CD4-positive, alpha-beta T cell treated with Interleukin-17A for 1 hour (primary cell): ENCODE measurements around the gene C2.
A peak's percentile ranks its signal among the peaks of the same experiment; 100 is the strongest.
"Not testable (repeated sequence)": the region's sequence is repeated elsewhere in the genome, so short reads cannot be mapped to it uniquely, and the experiment has no call there.

ENCODE experiments used
- DNase-seq: peaks from one replicate; pipeline ENCODE4 v3.0.0-alpha.2; 2020

Gene C2

DNA sequence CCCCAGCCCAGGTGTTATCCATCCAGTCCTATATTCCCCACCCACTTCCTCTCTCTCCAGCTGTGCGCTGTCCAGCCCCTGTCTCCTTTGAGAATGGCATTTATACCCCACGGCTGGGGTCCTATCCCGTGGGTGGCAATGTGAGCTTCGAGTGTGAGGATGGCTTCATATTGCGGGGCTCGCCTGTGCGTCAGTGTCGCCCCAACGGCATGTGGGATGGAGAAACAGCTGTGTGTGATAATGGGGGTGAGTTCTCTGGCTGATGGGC, 1.1 kb downstream of the C2 start:
- DNase-seq, result no peak

DNA sequence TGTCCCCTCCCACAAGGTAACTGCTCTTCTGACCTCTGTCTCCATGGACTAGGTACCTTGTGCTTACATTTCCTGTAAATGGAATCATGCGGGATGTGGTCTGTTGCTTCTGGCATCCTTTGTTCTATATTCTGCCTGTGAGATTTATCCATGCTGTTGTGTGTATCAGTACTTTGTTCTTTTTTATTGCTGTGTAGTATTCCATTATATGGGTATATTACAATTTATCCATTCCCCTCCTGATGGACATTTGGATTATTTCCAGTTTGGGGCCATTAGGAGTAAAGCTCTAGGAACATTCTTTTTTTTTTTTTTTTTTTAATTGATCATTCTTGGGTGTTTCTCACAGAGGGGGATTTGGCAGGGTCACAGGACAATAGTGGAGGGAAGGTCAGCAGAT, 3.4 kb downstream of the C2 start:
- no peak for DNase-seq

DNA sequence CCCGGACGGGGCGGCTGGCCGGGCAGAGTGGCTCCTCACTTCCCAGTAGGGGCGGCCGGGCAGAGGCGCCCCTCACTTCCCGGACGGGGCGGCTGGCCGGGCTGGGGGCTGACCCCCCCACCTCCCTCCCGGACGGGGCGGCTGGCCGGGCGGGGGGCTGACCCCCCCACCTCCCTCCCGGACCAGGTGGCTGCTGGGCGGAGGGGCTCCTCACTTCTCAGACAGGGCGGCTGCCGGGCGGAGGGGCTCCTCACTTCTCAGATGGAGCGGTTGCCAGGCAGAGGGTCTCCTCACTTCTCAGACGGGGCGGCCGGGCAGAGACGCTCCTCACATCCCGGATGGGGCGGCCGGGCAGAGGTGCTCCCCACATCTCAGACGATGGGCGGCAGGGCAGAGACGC, 4.6 kb downstream of the C2 start:
- DNase-seq, result not testable (repeated sequence)

DNA sequence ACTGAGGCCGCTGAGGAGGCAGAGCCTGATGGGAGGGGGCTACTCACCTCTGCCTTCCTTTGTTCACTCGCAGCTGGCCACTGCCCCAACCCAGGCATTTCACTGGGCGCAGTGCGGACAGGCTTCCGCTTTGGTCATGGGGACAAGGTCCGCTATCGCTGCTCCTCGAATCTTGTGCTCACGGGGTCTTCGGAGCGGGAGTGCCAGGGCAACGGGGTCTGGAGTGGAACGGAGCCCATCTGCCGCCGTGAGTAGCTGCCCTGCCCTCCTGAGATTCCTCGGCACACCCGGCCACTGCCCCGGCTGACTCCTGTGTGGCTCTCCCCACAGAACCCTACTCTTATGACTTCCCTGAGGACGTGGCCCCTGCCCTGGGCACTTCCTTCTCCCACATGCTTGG, 6.0 kb downstream of the C2 start:
- no peak for DNase-seq

DNA sequence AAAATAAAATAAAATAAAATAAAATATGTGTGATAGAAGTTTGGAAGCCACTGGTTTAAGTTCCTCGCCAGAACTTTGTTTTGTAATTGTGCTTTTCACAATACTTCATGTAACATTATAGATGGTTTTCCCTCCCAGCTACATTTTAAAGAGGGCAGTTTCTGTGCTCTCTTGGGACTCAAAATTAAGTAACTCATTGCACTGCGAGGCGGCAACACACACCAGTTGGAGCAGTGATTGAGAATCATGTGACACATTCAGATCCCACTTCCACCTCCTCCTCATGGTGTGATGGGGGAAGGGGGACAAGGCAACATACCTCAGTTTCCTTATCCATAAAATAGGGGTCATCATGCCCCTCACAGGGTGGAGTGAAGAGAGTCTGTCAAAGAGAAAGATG, 7.5 kb downstream of the C2 start:
- DNase-seq, result no peak

DNA sequence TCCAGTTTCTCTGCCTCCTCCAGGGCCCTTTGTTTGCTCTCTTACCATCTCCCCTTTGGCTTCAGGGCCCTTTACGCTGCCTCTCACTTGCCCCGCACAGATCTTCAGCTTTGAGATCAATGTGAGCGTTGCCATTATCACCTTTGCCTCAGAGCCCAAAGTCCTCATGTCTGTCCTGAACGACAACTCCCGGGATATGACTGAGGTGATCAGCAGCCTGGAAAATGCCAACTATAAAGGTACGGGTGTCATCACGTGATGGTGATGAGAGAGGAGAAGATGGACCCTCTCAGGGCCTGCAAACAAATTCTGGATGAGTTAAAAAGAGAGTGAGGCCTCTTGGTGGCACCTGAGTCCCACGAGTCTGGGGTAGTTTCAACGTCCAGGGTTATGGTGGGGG, 8.3 kb downstream of the C2 start:
- DNase-seq, result no peak

DNA sequence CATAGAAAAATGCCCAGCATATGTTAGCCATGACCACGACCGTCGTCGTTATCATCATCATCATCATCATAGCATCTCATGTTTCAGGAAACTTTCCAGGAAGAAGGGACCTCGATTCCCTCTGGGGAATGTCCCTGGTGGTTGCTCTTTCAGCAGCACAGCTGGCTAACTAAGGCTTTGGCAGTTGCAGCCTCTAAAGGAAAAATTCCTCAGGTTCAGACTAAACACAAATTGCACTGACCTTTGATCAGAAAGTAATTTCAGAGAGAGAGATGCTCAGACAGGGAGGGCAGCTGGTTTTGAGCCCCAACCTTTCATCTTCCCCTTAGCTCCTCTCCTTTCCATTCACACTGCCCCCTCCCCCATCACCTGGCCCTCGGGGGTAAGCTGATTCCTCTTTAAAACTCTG, 12.7 kb downstream of the C2 start:
- no peak for DNase-seq

DNA sequence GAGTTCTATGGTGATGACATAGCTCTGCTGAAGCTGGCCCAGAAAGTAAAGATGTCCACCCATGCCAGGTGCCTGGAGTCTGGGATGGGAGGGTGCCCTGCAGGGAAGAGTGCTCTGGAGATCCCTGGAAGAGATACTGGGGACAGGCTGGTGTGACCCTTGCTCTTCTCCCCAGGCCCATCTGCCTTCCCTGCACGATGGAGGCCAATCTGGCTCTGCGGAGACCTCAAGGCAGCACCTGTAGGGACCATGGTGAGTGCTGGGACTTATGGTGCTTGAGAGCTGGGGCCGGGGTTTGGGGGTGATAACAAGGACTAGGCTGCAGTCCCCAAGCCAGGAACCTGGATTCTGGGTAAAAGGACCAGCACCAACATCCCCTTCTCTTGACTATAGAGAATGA, 16.2 kb downstream of the C2 start:
- no peak for DNase-seq

DNA sequence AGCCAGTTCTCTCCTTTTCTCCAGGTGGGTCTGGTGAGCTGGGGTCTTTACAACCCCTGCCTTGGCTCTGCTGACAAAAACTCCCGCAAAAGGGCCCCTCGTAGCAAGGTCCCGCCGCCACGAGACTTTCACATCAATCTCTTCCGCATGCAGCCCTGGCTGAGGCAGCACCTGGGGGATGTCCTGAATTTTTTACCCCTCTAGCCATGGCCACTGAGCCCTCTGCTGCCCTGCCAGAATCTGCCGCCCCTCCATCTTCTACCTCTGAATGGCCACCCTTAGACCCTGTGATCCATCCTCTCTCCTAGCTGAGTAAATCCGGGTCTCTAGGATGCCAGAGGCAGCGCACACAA, 17.6 kb downstream of the C2 start:
- no peak for DNase-seq

DNA sequence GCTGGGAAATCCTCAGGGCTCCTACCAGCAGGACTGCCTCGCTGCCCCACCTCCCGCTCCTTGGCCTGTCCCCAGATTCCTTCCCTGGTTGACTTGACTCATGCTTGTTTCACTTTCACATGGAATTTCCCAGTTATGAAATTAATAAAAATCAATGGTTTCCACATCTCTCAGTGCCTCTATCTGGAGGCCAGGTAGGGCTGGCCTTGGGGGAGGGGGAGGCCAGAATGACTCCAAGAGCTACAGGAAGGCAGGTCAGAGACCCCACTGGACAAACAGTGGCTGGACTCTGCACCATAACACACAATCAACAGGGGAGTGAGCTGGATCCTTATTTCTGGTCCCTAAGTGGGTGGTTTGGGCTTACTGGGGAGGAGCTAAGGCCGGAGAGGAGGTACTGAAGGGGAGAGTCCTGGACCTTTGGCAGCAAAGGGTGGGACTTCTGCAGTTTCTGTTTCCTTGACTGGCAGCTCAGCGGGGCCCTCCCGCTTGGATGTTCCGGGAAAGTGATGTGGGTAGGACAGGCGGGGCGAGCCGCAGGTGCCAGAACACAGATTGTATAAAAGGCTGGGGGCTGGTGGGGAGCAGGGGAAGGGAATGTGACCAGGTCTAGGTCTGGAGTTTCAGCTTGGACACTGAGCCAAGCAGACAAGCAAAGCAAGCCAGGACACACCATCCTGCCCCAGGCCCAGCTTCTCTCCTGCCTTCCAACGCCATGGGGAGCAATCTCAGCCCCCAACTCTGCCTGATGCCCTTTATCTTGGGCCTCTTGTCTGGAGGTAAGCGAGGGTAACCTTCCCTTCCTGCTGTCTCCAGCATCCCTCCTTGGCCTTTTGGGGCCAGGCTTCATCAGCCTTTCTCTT, 18.2 kb downstream of the C2 start, which contains the start of gene CFB:
Gene CFB (plus strand): TSS at position 589 of the 863 bp plus-strand sequence. CDS start 127 bp downstream, at position 716.
- DNase-seq, result no peak

DNA sequence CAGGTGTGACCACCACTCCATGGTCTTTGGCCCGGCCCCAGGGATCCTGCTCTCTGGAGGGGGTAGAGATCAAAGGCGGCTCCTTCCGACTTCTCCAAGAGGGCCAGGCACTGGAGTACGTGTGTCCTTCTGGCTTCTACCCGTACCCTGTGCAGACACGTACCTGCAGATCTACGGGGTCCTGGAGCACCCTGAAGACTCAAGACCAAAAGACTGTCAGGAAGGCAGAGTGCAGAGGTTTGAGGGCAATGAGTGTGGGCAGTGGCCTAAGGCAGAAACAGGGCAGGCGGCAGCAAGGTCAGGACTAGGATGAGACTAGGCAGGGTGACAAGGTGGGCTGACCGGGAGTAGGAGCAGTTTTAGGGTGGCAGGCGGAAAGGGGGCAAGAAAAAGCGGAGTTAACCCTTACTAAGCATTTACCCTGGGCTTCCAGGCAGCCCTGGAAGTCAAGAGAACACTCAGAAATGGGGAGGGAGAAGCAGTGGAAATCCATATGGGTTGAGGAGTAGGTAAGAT, 18.9 kb downstream of the C2 start:
- DNase-seq, result no peak

DNA sequence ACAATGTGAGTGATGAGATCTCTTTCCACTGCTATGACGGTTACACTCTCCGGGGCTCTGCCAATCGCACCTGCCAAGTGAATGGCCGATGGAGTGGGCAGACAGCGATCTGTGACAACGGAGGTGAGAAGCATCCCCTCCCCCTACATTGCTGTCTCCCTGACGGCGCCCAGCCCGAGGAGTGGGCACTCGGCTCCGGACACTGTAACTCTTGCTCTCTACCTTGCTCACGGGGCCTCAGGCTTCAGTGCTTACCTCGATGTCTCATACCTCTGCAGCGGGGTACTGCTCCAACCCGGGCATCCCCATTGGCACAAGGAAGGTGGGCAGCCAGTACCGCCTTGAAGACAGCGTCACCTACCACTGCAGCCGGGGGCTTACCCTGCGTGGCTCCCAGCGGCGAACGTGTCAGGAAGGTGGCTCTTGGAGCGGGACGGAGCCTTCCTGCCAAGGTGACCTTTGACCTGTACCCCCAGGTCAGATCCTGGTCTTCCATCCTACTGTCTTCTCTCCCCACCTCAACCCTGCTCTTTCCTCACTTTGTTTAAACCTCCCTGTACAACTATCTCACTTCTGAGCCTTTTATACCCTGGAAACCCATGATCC, 19.7 kb downstream of the C2 start:
- DNase-seq, result no peak

DNA sequence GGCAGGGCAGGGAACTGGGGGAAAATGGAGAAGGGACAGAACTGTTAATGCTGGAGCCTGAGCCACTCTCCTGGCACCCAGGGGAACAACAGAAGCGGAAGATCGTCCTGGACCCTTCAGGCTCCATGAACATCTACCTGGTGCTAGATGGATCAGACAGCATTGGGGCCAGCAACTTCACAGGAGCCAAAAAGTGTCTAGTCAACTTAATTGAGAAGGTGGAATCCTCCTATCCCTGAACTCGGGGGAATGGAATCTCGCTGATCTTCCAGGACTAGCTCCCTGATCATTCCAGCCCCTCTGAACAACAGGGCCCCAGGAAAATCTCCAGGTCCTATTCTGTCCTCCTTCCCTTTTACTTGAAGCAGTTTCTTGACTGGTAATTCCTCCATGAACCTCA, 20.3 kb downstream of the C2 start:
- DNase-seq, result no peak

DNA sequence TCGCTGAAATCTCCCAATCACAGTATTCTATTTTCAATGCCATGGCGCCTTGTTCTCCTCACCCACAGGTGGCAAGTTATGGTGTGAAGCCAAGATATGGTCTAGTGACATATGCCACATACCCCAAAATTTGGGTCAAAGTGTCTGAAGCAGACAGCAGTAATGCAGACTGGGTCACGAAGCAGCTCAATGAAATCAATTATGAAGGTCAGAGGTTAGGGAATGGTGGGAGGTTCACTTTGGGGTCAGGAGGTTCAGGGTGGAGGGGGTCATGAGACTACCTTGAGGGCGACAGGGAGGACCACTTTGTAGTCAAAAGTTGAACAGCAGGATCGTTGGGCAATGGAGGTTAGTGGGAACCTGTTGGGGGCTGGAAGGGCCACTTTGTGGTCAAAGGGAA, 20.8 kb downstream of the C2 start:
- DNase-seq, result no peak

DNA sequence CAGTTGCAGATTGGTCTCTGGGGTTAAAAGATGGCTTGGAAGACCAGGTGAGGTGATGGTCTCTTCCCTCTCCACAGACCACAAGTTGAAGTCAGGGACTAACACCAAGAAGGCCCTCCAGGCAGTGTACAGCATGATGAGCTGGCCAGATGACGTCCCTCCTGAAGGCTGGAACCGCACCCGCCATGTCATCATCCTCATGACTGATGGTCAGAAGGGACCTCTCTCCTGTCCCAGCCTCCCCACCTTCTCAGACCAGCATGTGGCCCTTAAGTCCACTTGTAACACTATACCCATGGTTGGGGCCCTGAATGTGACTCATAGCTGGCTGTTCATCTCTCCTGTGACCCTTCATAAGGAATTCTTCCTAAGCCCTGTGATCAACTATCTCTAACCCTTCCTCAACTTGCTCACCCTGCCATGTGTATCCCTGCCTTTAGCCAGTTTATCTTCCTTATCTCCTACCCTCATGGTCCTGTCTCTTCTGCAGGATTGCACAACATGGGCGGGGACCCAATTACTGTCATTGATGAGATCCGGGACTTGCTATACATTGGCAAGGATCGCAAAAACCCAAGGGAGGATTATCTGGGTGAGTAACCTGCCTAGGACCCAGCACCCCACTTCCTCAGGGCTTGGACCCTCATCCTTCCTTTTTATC, 21.4 kb downstream of the C2 start:
- no peak for DNase-seq

DNA sequence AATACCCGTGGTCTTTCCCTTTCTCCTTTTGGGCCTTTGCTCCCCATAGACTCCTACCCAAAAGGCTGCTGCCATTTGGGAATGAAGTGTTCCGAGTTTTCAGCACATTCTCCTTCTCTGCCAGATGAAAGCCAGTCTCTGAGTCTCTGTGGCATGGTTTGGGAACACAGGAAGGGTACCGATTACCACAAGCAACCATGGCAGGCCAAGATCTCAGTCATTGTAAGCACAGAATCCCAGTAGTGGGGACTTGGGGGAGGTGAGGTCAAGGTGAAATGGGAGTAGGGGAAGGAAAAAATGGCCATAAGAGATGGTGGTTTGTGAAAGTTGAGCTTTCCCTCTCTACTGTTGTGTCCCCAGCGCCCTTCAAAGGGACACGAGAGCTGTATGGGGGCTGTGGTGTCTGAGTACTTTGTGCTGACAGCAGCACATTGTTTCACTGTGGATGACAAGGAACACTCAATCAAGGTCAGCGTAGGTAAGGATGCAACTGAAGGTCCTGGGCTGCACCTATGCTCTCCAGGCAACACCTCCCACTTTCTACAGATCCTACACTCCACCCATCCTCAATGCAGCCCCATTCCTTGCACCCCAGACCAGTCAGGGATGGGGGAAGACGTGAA, 22.5 kb downstream of the C2 start:
- no peak for DNase-seq

DNA sequence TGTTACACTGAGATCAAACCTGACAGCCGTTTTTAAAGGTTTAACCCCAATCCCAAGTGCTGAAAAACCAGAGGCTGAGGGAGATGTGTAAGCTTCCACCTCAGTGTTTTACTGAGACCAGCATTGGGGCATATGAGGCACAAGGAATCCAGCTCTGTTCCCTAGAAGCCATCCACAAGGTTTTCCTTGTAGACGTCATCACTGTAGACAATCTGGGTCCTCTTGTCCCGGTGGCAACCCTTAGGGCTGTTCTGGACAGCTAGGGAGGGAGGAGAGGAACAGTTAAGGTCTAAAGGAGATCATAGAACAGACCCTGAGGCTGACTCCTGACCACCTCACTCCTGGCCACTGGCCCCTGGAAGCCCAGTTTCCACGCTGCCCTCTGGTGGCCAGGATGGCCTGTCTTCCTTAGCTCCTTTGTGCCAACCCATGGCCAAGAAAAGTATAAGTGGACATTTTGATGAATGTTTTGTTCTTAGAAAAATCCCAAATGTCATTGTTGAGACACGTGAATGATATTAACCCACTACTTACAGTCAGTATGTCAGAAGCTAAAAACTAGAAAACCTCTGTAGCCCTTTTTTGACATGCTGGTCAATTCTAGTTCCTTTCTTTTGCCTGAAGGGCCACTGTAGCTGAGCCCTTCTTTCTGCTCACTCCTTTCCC, 24.8 kb downstream of the C2 start:
- DNase-seq, result peak; percentile 39

DNA sequence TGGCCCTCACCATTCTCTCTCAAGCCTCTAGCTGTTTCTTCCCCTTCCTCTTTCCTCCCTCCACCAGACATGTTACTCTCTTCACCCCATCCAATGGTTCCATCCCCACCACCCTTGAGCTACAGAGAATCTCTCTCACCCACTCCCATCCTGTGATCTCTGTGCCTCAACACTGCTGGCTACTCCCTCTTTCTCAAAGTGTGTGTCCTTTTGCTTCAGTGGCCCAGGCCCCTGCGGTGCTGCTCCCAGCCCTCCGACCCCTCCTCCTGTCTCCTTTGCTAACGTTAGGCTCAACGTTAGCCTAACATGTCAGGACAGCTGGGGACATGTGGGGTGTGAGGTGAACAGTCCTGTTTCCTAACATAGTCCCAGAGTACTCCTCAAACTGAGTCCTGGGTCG, 25.4 kb downstream of the C2 start:
- no peak for DNase-seq

DNA sequence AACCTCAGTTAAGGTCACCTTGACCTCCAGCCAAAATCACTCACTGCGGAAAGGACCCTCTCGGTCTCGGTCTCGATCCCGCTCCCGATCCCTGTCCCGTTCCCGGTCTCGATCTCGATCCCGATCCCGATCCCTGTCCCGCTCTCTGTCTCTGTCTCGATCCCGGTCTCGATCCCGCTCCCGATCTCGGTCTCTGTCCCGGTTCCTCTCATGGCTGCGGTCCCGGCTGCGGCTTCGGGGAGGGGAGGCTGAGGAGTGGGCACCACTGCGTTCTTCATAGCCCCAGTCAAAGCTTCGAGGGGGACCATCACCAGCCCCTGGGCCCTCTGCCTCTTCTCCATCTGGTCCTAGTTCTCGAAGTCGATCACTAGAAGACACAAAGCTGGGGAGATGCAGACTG, 27.0 kb downstream of the C2 start:
- DNase-seq, result no peak

DNA sequence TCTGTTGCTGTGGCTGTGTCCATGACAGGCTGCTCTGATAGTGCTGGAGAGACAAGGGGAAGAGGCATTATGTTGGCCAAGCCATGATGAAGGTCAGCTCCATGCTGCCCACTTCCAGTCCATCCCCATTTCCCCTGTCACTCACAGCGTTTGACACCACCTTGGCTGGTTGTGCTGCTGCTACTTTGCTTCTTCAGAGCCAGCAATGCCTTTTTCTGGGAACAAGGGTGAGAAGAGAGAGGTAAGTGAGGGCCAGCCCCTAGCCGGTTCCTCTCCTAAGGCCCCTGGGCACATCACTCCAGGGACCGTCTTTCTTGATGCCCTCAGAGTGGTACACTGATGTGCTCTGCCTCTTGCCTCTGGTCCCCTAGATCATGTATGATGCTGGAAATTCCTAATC, 29.3 kb downstream of the C2 start:
- no peak for DNase-seq

DNA sequence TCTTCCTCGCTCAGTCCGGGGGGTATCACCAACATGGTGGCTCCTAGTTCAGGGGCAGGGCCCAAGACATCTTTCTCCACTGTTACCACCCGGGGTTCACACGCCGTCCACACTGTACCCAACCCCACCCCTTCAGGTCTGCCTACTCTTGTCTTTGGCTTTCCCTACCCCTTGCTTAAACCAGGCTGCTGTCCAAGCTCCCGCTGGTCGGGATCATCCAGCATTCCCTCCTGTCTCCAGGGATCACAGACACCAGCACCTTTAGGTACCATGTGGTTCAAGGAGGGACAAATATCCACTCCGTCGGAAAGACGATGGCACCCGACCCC, 30.9 kb downstream of the C2 start:
- no peak for DNase-seq

DNA sequence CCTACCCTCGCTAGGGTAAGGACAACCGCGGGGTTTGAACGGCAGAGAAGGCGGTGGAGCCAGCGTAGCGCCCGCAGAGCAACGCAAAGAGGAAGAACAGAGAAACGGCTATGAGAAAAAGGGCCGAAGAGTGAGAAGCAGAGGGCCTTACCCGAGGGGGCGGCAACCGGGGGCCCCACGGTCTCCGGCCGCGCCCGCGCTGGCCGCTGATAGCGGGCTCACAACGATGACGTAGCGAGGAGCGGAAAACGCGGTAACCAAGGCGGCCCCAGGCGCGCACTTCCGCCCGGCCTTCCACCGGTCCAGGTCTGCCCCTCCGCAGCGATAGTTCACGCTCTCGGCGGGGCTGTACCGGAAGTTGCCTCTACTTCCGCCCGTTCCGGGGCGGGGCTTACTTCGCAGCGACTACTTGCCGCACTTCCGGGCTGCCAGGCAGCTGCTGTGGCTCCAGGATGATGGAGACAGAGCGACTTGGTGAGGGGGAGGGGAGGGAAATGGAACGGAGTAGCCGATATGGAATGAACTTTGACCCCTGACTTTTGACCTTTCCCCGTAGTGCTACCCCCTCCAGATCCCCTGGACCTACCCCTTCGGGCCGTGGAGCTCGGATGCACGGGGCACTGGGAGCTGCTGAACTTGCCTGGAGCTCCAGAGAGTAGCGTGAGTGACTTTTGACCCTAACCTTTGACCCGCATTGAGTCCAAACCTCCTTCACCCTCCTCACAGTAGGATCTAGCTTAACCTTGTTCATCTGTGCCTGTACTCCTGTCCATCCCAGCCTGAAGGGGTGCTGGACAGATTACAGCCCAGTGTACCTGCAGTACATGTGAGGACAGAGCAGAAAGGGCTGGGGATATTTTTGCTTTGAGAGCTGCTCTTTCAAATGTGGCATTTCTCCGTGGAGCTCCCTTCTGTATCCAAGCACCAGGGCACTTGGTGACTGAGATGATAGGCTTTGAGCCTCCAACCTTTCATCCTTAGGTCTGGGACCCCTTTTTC, 31.5 kb downstream of the C2 start, which contains the start of the genes NELFE and SKIC2:
Gene NELFE (minus strand): TSS at position 231 of the 999 bp plus-strand sequence. CDS start 525 bp downstream, outside the sequence.
Gene SKIC2 (plus strand): TSS at position 435 of the 999 bp plus-strand sequence. CDS start 18 bp downstream, at position 453.
- peak; percentile 99 for DNase-seq
